GM21717 (cell line): ENCODE data around the gene INCENP.
"Not testable (repeated sequence)": the region's sequence is repeated elsewhere in the genome, so short reads cannot be mapped to it uniquely, and the experiment has no call there.

Experiments used
- ATAC-seq: cut with Tn5 transposase; IDR thresholded peaks from one replicate; pipeline ENCODE4 v1.9.1; 2021; ENCODE audit warnings: mild to moderate bottlenecking, moderate library complexity; ENCODE audit not compliant: unreplicated experiment

INCENP gene

DNA sequence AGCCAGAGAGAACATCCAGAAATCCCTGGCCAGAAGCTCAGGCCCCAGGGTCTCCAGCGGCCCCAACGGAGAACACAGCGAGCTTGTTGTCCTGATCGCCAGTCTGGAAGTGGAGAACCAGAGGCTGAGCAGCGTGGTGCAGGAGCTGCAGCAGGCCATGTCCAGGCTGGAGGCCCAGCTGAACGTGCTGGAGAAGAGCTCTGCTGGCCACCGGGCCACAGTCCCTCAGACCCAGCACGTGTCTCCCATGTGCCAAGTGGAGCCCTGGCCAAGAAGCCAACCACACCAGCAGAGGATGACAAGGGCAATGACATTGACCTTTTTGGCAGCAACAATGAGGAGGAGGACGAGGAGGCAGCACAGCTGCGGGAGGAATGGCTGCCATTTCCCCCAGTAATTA, 45.6 kb downstream of the INCENP start:
- no peak for ATAC-seq

DNA sequence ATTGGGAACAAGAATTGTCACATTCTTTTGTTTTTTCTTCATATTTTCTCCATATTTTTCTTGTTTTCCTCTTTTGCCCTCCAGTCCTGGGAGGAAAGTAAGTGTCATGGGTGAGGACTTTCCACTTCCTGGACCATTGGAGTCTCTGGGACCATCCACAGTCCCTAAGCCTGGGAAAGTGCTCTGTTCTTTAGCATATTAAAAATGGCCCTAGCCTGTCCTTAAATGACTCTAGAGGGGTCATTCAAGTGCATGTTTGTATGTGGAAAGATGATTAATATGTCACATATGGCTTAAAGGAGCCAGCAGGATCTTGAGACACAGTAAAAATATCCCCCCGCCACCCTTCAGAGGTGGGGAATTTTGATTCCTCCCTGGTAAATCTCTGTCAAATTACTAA, 46.1 kb downstream of the INCENP start:
- ATAC-seq: no peak

GRCh38 chr11:62171261-62171723, 47.5 kb downstream of the INCENP start:
- ATAC-seq: no peak

DNA sequence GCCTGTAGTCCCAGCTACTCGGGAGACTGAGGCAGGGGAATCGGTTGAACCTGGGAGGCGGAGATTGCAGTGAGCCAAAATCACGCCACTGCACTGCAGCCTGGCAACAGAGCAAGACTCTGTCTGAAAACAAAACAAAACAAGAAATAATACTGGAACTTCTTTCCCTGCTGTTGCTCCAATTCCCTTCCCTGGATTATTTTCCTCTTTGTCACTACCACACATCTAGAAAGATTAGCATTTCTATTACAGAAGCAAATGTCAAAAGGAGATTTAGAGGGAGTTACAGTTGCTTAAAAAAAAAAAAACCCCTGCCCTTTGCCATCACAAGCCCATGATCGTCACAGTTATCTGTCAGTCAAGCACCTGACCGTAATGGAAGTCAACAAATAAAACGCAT, 48.5 kb downstream of the INCENP start:
- ATAC-seq: no peak

DNA sequence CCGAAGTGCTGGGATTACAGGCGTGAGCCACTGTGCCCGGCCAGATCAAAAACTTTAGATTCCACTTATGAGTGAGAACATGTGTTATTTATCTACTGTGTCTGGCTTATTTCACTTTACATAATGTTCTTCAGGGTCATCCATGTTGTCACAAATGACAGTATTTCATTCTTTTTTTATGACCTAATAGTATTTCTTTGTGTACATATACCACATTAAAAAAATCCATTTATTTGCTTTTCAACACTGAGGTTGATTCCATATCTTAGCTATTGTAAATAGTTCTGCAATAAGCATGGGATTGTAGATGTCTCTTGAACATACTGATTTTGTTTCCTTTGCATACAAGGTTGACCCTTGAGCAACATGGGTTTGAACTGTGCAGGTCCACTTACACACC, 53.0 kb downstream of the INCENP start:
- no peak for ATAC-seq

DNA sequence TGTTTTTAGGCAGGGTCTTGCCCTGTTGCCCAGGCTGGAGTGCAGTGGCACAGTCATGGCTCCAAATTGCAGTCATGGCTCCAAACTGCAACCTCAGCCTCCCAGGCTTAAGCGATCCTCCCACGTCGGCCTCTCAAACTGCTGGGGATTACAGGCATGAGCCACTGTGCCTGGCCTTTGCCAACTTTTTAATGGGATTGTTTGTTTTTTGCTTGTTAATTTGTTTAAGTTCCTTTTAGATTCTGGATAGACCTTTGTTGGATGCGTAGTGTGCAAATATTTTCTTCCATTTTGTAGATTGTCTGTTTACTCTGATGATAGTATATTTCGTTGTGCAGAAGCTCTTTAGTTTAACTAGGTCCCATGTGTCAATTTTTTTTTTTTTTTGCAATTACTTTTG, 56.2 kb downstream of the INCENP start:
- no peak for ATAC-seq

DNA sequence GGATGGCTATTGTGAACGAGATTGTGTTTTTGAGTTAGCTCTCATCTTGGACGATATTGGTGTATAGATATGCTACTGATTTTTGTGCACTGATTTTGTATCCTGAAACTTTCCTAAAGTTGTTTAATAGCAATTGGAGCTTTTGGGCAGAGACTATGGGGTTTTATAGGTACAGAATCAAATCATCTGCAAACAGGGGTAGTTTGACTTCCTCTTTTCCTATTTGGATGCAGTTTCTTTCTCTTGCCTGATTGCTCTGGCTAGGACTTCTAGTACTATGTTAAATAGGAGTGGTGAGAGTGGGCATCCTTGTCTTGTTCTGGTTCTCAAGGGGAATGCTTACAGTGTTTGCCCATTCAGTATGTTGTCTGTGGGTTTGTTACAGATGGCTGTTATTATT, 57.3 kb downstream of the INCENP start:
- no peak for ATAC-seq

DNA sequence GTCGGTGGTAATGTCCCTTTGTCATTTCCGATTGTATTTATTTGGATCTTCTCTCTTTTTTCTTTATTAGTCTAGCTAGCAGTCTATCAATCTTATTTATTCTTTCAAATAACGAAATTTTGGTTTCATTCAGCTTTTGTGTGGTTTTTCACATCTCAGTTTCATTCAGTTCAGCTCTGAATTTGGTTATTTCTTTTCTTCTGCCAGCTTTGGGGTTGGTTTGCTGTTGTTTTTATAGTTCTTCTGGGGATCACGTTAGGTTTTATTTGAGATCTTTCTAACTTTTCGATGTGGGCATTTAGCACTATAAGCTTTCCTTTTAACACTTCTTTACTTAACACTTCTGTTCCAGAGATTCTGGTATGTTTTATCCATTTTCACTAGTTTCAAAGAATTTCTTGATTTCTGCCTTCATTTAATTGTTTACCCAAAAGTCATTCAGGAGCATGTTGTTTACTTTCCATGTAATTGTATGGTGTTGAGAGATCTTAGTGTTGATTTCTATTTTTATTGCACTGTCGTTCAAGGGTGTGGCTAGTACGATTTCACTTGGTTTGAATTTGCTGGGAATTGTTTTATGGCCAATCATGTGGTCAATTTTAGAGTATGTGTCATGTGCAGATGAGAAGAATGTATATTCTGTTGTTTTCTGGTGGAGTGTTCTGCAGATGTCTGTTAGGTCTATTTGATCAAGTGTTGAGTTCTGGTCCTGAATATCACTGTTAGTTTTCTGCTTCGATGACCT, 58.5 kb downstream of the INCENP start:
- no peak for ATAC-seq

GRCh38 chr11:62186195-62186594, 62.4 kb downstream of the INCENP start:
- ATAC-seq: no peak

DNA sequence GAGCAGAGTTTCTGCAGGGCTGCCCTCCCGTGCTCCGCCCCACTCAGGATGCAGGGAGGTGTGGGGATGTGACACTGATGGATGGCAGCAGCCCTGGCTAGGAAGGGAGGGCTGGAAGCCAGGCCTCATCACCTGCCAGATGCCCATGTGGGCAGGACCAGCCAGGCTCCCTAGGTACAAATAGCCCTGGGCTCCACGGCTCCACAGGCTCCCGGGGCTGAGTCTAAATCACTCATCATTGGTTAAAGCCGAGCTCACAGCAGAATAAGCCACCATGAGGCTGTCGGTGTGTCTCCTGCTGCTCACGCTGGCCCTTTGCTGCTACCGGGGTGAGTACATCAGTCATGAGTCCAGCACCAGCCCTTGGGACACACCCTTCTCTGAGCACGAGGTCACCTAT, 66.2 kb downstream of the INCENP start, which contains the start of gene SCGB1D1:
TSS of gene SCGB1D1 (plus strand) at position 206 of the 400 bp plus-strand sequence. CDS start at position 275, 69 bp downstream.
- no peak for ATAC-seq

- no peak for ATAC-seq
Measured at GRCh38 chr11:62193952-62194351, 70.1 kb downstream of the INCENP start.

- ATAC-seq: not testable (repeated sequence)
Measured at GRCh38 chr11:62195010-62195409, 71.2 kb downstream of the INCENP start.

GRCh38 chr11:62195945-62196344, 72.1 kb downstream of the INCENP start:
- no peak for ATAC-seq

GRCh38 chr11:62197400-62197799, 73.6 kb downstream of the INCENP start:
- ATAC-seq: not testable (repeated sequence)

DNA sequence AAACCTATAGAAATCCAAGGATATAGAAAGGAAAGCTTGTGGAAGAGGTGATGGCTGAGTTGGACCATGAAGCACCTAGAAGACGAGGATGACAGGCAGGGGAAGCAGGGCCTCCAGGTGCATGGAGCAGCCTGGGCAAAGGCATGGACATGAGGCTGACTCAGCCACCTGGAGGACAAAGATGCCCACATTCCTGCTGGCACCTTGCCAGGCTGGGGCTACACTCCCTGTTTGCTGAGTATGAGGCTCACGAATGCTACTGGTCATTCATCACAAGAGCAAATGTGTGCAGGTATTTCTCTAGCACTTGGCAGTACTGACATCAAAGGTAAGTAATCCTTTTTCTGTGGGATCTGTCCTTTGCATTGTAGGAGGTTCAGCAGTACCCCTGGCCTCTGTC, 77.6 kb downstream of the INCENP start:
- no peak for ATAC-seq
